SK-N-SH treated with all-trans-retinoic acid at 6 μM for 48 hours (cell line): ENCODE measurements around the gene EFNA4.
A peak's percentile ranks its signal among the peaks of the same experiment; 100 is the strongest.

ENCODE experiments used
- ATAC-seq: fragments of 200-7000 bp; cut with Tn5 transposase; 3 replicates; pipeline ENCODE4 v1.9.1; 2020; ENCODE audit warnings: mild to moderate bottlenecking, moderate library complexity
- CREB5 ChIP-seq: fragments of 250-450 bp; sonication (Bioruptor Pico); IDR thresholded peaks from 2 replicates; pipeline ENCODE4 v1.5.1; 2020; ENCODE audit warnings: low read depth, mild to moderate bottlenecking, moderate library complexity
- CSDC2 ChIP-seq: fragments of 250-450 bp; sonication (Bioruptor Pico); IDR thresholded peaks from 2 replicates; pipeline ENCODE4 v1.5.0; 2020; ENCODE audit warnings: mild to moderate bottlenecking, moderate library complexity
- CSRNP3 ChIP-seq: fragments of 250-450 bp; sonication (Bioruptor Pico); IDR thresholded peaks from 2 replicates; pipeline ENCODE4 v1.5.1; 2021; ENCODE audit warnings: mild to moderate bottlenecking, moderate library complexity
- ESRRG ChIP-seq: fragments of 250-450 bp; sonication (Bioruptor Pico); IDR thresholded peaks from 2 replicates; pipeline ENCODE4 v1.6.1; 2021; ENCODE audit warnings: mild to moderate bottlenecking
- OSR1 ChIP-seq: fragments of 250-450 bp; sonication (Bioruptor Pico); IDR thresholded peaks from 2 replicates; pipeline ENCODE4 v1.8.0; 2022; ENCODE audit warnings: moderate library complexity, mild to moderate bottlenecking, inconsistent platforms
- PATZ1 ChIP-seq: fragments of 250-450 bp; sonication (Bioruptor Pico); IDR thresholded peaks from 2 replicates; pipeline ENCODE4 v1.8.0; 2020; ENCODE audit warnings: mild to moderate bottlenecking, moderate library complexity, borderline replicate concordance
- POU6F1 ChIP-seq: fragments of 250-450 bp; sonication (Bioruptor Pico); IDR thresholded peaks from 2 replicates; pipeline ENCODE4 v1.8.0; 2021; ENCODE audit warnings: low read depth, mild to moderate bottlenecking, moderate library complexity, borderline replicate concordance
- PPARA ChIP-seq: fragments of 250-450 bp; sonication (Bioruptor Pico); IDR thresholded peaks from 2 replicates; pipeline ENCODE4 v1.5.0; 2020; ENCODE audit warnings: mild to moderate bottlenecking, borderline replicate concordance
- RARB ChIP-seq: fragments of 250-450 bp; sonication (Bioruptor Pico); IDR thresholded peaks from 2 replicates; pipeline ENCODE4 v1.8.0; 2021; ENCODE audit warnings: mild to moderate bottlenecking, moderate library complexity
- TOX ChIP-seq: fragments of 250-450 bp; sonication (Bioruptor Pico); IDR thresholded peaks from 2 replicates; pipeline ENCODE4 v1.8.0; 2021; ENCODE audit warnings: mild to moderate bottlenecking, moderate library complexity, borderline replicate concordance
- TSHZ2 ChIP-seq: fragments of 250-450 bp; sonication (Bioruptor Pico); IDR thresholded peaks from 2 replicates; pipeline ENCODE4 v1.5.0; 2020; ENCODE audit warnings: mild to moderate bottlenecking, moderate library complexity
- ZC3H10 ChIP-seq: fragments of 250-450 bp; sonication (Bioruptor Pico); IDR thresholded peaks from 2 replicates; pipeline ENCODE4 v1.5.1; 2021; ENCODE audit warnings: mild to moderate bottlenecking, moderate library complexity
- ZFP3 ChIP-seq: fragments of 250-450 bp; sonication (Bioruptor Pico); IDR thresholded peaks from 2 replicates; pipeline ENCODE4 v1.5.0; 2020; ENCODE audit warnings: mild to moderate bottlenecking, moderate library complexity
- ZFP30 ChIP-seq: fragments of 450-650 bp; formaldehyde crosslinking; IDR thresholded peaks from 2 replicates; pipeline ENCODE4 v1.5.0; 2022; ENCODE audit warnings: mild to moderate bottlenecking, moderate library complexity
- ZNF565 ChIP-seq: fragments of 450-650 bp; formaldehyde crosslinking; conservative IDR thresholded peaks from 2 replicates; pipeline ENCODE4 v1.5.0; 2020; ENCODE audit warnings: low read depth, mild to moderate bottlenecking, moderate library complexity
- ZNF70 ChIP-seq: fragments of 450-650 bp; formaldehyde crosslinking; IDR thresholded peaks from 2 replicates; pipeline ENCODE4 v1.5.0; 2020; ENCODE audit warnings: mild to moderate bottlenecking, moderate library complexity
- ZNF8 ChIP-seq: fragments of 450-650 bp; formaldehyde crosslinking; IDR thresholded peaks from 2 replicates; pipeline ENCODE4 v1.5.0; 2020; ENCODE audit warnings: mild to moderate bottlenecking, moderate library complexity

The EFNA4 gene

GRCh38 chr1:155017041-155017945 lies 46.2 kb upstream of the EFNA4 start:
- ATAC-seq, result peak; percentile 97
- no peak for TF ChIP-seq POU6F1 (CRISPR knock-in tag)
- peak; percentile 44; the same call in 1 of the 2 replicates for TF ChIP-seq PATZ1 (CRISPR knock-in tag)

- ATAC-seq, result no peak
- TF ChIP-seq ZFP3 (CRISPR knock-in tag), result no peak
- TF ChIP-seq TSHZ2 (CRISPR knock-in tag), result no peak
- no peak for TF ChIP-seq CREB5 (CRISPR knock-in tag)
- no peak for TF ChIP-seq CSRNP3
- TF ChIP-seq OSR1 (CRISPR knock-in tag), result no peak
- TF ChIP-seq RARB (CRISPR knock-in tag), result no peak
Measured at GRCh38 chr1:155017946-155018316, 45.6 kb upstream of the EFNA4 start.

GRCh38 chr1:155018617-155019348 lies 44.8 kb upstream of the EFNA4 start:
- no peak for ATAC-seq
- TF ChIP-seq ESRRG (CRISPR knock-in tag) (no peak), CSDC2 (CRISPR knock-in tag) (no peak), ZNF70 (CRISPR knock-in tag) (no peak), ZFP30 (CRISPR knock-in tag) (no peak), ZC3H10 (CRISPR knock-in tag) (no peak)
- TF ChIP-seq, all 23 proteins: peak for 0

GRCh38 chr1:155019377-155020245 lies 43.9 kb upstream of the EFNA4 start:
- no peak for ATAC-seq
- TF ChIP-seq POU6F1 (CRISPR knock-in tag) (no peak), PPARA (CRISPR knock-in tag) (no peak), ZNF8 (CRISPR knock-in tag) (no peak), ZNF565 (CRISPR knock-in tag) (no peak), TOX (CRISPR knock-in tag) (no peak), ZFP3 (CRISPR knock-in tag) (no peak), OSR1 (CRISPR knock-in tag) (no peak), ZNF70 (CRISPR knock-in tag) (no peak), ZFP30 (CRISPR knock-in tag) (no peak), TSHZ2 (CRISPR knock-in tag) (no peak)
- TF ChIP-seq, all 23 proteins: peak for 0
